HCT116 (cell line): ENCODE data around the gene HIPK2. TPM values are rescaled to one million over a fixed set of nuclear protein-coding genes. Genes with fewer than 3 reads are reported as not detected.

Source experiments
- ATAC-seq: fragments of 200-7000 bp; cut with Tn5 transposase; 2 replicates; pipeline ENCODE4 v1.9.1; 2020; ENCODE audit warnings: mild to moderate bottlenecking, moderate library complexity
- BruUV-seq: library from RNA; stranded (reverse); fragments of 400-500 nt; replicated peaks from 2 replicates; lab custom pipeline; 2021; lab: Mats Ljungman, UMichigan
- CTCF ChIA-PET: fragments of 300-600 bp; sonication (Branson Sonifier 250); formaldehyde crosslinking; loops from one replicate; lab custom pipeline; 2021; ENCODE audit warnings: antibody characterized with exemption; lab: Charles Lee
- POLR2A ChIA-PET: fragments of 300-600, 350-600 bp; sonication (Branson Sonifier 250); formaldehyde crosslinking; loops from one replicate; lab custom pipeline; 2021; ENCODE audit warnings: antibody characterized with exemption; lab: Charles Lee
- RAD21 ChIA-PET, 2 experiments: fragments of 300-600 bp; sonication (Branson Sonifier 250); formaldehyde crosslinking; loops; one replicate each; lab custom pipeline; 2023; ENCODE audit warnings: low total read pairs in 2 of 2; ENCODE audit not compliant: uncharacterized antibody in 2 of 2, unreplicated experiment in 2 of 2, low non-redundant PET in 1 of 2; lab: Charles Lee
- DNase-seq: peaks from one replicate; pipeline ENCODE4 v3.0.0-alpha.2; 2010; ENCODE audit warnings: low read depth, low spot score
- H2AFZ ChIP-seq: fragments of 200-600 bp; shearing (Covaris generic), sonication (generic); 2 replicates; pipeline ENCODE4 v1.6.1; 2017; ENCODE audit warnings: low read depth, mixed run types, mixed read lengths, antibody characterized with exemption, low read length; ENCODE audit not compliant: poor library complexity, severe bottlenecking
- H3K27ac ChIP-seq: 2 replicates; pipeline ENCODE4 v1.5.1; 2012; ENCODE audit warnings: low read depth, low read length
- H3K27me3 ChIP-seq: fragments of 200-600 bp; sonication (generic); 2 replicates; pipeline ENCODE4 v1.6.1; 2016; ENCODE audit warnings: mixed run types, low read length, mixed read lengths; ENCODE audit not compliant: insufficient read depth
- H3K36me3 ChIP-seq, 2 experiments: fragments of 200-500 bp in 1 of 2; fragments of 200-600 bp in 1 of 2; sonication (Bioruptor generic) in 1 of 2; sonication (generic) in 1 of 2; 2 replicates each; pipeline versions ENCODE4 v1.5.1 to v1.6.1; 2014 to 2016; ENCODE audit warnings: low read length in 2 of 2, inconsistent platforms in 1 of 2, mixed read lengths in 1 of 2, mixed run types in 1 of 2; ENCODE audit not compliant: insufficient read depth in 2 of 2, control insufficient read depth in 1 of 2
- H3K4me1 ChIP-seq, 2 experiments: fragments of 200-600 bp in 1 of 2; sonication (generic) in 1 of 2; 2 replicates each; pipeline versions ENCODE4 v1.5.1 to v1.6.1; 2012 to 2017; ENCODE audit warnings: low read length in 2 of 2, inconsistent platforms in 1 of 2, mild to moderate bottlenecking in 1 of 2, mixed read lengths in 1 of 2, mixed run types in 1 of 2, moderate library complexity in 1 of 2; ENCODE audit not compliant: insufficient read depth in 2 of 2, control insufficient read depth in 1 of 2
- H3K4me2 ChIP-seq: fragments of 200-600 bp; sonication (generic); 2 replicates; pipeline ENCODE4 v1.6.1; 2017; ENCODE audit warnings: mixed run types, low read length, mixed read lengths
- H3K4me3 ChIP-seq, 2 experiments: fragments of 200-600 bp in 1 of 2; sonication (generic) in 1 of 2; replicated peaks in 1 of 2; 2 replicates each; pipeline ENCODE4 v1.5.1; 2011 to 2016; ENCODE audit warnings: low read length in 2 of 2, control low read depth in 1 of 2, low read depth in 1 of 2, mild to moderate bottlenecking in 1 of 2, mixed read lengths in 1 of 2, mixed run types in 1 of 2
- H3K79me2 ChIP-seq: fragments of 200-600 bp; sonication (generic); 2 replicates; pipeline ENCODE4 v1.6.1; 2017; ENCODE audit warnings: mild to moderate bottlenecking, mixed run types, low read length, moderate library complexity, mixed read lengths; ENCODE audit not compliant: insufficient read depth
- H3K9ac ChIP-seq: fragments of 200-600 bp; sonication (generic); 2 replicates; pipeline ENCODE4 v1.6.1; 2016; ENCODE audit warnings: low read length, mixed read lengths
- H3K9me2 ChIP-seq: fragments of 200-600 bp; sonication (generic), shearing (Covaris generic); 2 replicates; pipeline ENCODE4 v1.6.1; 2017; ENCODE audit warnings: mixed run types, mild to moderate bottlenecking, moderate library complexity; ENCODE audit not compliant: insufficient read depth
- H3K9me3 ChIP-seq, 2 experiments: fragments of 200-500 bp in 1 of 2; fragments of 200-600 bp in 1 of 2; sonication (Bioruptor generic) in 1 of 2; sonication (generic) in 1 of 2; 2 replicates each; pipeline ENCODE4 v1.6.1; 2014 to 2017; ENCODE audit warnings: low read length in 2 of 2, mixed read lengths in 2 of 2, inconsistent platforms in 1 of 2, low read depth in 1 of 2, mild to moderate bottlenecking in 1 of 2, mixed run types in 1 of 2, moderate library complexity in 1 of 2; ENCODE audit not compliant: control insufficient read depth in 1 of 2, insufficient read depth in 1 of 2
- H4K20me1 ChIP-seq: fragments of 200-600 bp; sonication (generic), shearing (Covaris generic); 2 replicates; pipeline ENCODE4 v1.6.1; 2017; ENCODE audit warnings: mixed run types, mild to moderate bottlenecking, moderate library complexity; ENCODE audit not compliant: insufficient read depth
- ELF1 ChIP-seq: IDR thresholded peaks from 2 replicates; pipeline ENCODE4 v1.6.1; 2012; ENCODE audit warnings: low read depth, borderline replicate concordance
- POLR2AphosphoS5 ChIP-seq: IDR thresholded peaks from 2 replicates; pipeline ENCODE4 v1.6.1; 2011; ENCODE audit warnings: mild to moderate bottlenecking, low read depth, low read length, moderate library complexity
- RAD21 ChIP-seq: IDR thresholded peaks from 2 replicates; pipeline ENCODE4 v1.6.1; 2012; ENCODE audit warnings: low read depth, mild to moderate bottlenecking
- SIN3A ChIP-seq: IDR thresholded peaks from 2 replicates; pipeline ENCODE4 v1.6.1; 2012; ENCODE audit warnings: low read depth
- intact Hi-C: fragments of 100-400 bp; cut with micrococcal nuclease; formaldehyde crosslinking; loops from 2 replicates; pipeline ENCODE4 v1.10.0; 2022
- total RNA-seq: library from RNA; stranded (reverse); gene quantifications from one replicate; pipeline ENCODE4 v1.2.1, GENCODE V29; 2021; ENCODE audit not compliant: unreplicated experiment
- TF ChIP-seq, protein P1 (sequence below), 3 experiments: fragments of 200-600 bp in 1 of 3; sonication (generic) in 1 of 3; IDR thresholded peaks in 2 of 3; conservative IDR thresholded peaks in 1 of 3; 2 replicates each; pipeline ENCODE4 v1.5.1; 2012 to 2017; ENCODE audit warnings: low read depth in 2 of 3, low read length in 2 of 3, antibody characterized with exemption in 1 of 3, borderline replicate concordance in 1 of 3, control low read depth in 1 of 3, mild to moderate bottlenecking in 1 of 3, mixed read lengths in 1 of 3, mixed run types in 1 of 3, moderate library complexity in 1 of 3; ENCODE audit not compliant: insufficient read depth in 1 of 3
- TF ChIP-seq, protein P2 (sequence below): IDR thresholded peaks from 2 replicates; pipeline ENCODE4 v1.6.1; 2012; ENCODE audit warnings: low read depth
- TF ChIP-seq, protein P3 (sequence below): IDR thresholded peaks from 2 replicates; pipeline ENCODE4 v1.6.1; 2012

HIPK2 gene
- total RNA-seq, 1 experiment from 2014 or later = 49.5 TPM

DNA sequence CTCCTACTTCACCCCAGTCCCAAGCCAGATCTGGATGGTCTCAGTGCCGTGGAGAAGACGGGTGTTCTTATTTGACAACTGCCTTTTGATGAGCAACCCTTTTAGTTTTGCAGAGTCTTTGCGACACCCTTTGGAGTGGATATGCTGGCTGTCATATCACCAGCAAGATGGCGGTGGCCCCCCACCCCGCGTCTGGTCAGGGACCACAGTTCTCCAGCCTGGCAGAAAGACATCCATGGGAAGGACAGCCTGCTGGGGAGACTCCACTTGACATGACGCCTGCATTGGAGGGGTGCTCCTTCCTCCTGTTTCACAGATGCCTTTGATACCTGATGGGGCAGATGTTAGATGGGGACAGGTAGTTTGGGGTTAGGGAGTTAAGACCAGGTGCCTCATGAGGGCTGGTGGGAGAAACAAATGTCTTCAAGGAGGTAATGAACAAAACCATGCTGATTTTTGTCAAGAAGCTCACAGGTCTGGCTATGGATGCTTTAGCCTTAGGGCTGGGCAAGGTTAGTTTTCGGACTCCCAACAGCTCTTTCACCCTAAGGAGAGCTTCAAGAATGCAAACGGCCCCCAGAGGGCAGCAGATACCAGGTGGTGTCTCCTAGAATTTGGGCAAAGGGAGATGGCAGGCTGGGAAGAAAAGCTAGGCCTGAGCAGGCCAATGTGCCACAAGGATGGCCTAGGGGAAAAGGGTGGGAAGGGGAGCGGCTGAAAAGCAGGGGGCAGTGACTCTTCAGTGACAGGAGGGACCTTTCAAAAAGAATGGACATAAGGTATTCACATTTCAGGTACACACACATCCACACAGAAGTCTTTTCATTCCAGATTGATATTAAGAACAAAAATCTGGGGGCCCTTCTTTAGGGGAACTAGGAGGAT, 159.1 kb downstream of the HIPK2 start:
- H3K27ac ChIP-seq = no peak overlapping the region
- no peaks in the 10 kb centered on the region for H3K9me2 ChIP-seq
- no TSS peak for BruUV-seq
- RAD21 ChIA-PET = interaction anchor here (0.7 to 1.3 kb wide), 4 partner anchors 119 to 387 kb away, joined by 3 to 6 read pairs (median 4); no protein-coding TSS in a partner anchor
- CTCF ChIA-PET = interaction anchor here (0.7 to 3.1 kb wide), 14 partner anchors 14 to 895 kb away, joined by 3 to 19 read pairs (median 4); no protein-coding TSS in a partner anchor
- H3K27me3 ChIP-seq = no peaks in the 10 kb centered on the region
- no peak overlapping the region for H3K4me2 ChIP-seq
- peak; percentile 76 for ATAC-seq
- H3K79me2 ChIP-seq = no peaks in the 10 kb centered on the region
- no peaks in the 10 kb centered on the region; the same call in 1 of the 2 replicates for H4K20me1 ChIP-seq
- intact Hi-C loops = loop anchor here (1.0 to 2.0 kb wide), 2 partner anchors 118 to 384 kb away; no protein-coding TSS in a partner anchor
- TF ChIP-seq, protein P1, sequence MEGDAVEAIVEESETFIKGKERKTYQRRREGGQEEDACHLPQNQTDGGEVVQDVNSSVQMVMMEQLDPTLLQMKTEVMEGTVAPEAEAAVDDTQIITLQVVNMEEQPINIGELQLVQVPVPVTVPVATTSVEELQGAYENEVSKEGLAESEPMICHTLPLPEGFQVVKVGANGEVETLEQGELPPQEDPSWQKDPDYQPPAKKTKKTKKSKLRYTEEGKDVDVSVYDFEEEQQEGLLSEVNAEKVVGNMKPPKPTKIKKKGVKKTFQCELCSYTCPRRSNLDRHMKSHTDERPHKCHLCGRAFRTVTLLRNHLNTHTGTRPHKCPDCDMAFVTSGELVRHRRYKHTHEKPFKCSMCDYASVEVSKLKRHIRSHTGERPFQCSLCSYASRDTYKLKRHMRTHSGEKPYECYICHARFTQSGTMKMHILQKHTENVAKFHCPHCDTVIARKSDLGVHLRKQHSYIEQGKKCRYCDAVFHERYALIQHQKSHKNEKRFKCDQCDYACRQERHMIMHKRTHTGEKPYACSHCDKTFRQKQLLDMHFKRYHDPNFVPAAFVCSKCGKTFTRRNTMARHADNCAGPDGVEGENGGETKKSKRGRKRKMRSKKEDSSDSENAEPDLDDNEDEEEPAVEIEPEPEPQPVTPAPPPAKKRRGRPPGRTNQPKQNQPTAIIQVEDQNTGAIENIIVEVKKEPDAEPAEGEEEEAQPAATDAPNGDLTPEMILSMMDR (IDR thresholded peaks at IDR 0.05 in 2 of 3, conservative IDR thresholded peaks at IDR 0.05 in 1 of 3; ENCODE audit: borderline replicate concordance in 1 of 3, insufficient read depth in 1 of 3, low read depth in 2 of 3, low read length in 2 of 3) = peak; percentile 66 to 67 (median 67); a peak in 5 of 6 replicates
- TF ChIP-seq SIN3A = no peak
- TF ChIP-seq RAD21 = peak; percentile 79
- 0 out of 4 replicates have a peak, but pooled peaks cover 0 to 3% of the 10 kb centered on the region in 2 experiments for H3K4me1 ChIP-seq
- H3K9ac ChIP-seq = no peak overlapping the region
- no peak overlapping the region for H2AFZ ChIP-seq
- H3K9me3 ChIP-seq = no peaks in the 10 kb centered on the region
- DNase-seq = peak; percentile 19
- no peak overlapping the region for H3K4me3 ChIP-seq
- no peaks in the 10 kb centered on the region; a peak in 1 of 4 replicates for H3K36me3 ChIP-seq
- POLR2A ChIA-PET = no interaction called here

DNA sequence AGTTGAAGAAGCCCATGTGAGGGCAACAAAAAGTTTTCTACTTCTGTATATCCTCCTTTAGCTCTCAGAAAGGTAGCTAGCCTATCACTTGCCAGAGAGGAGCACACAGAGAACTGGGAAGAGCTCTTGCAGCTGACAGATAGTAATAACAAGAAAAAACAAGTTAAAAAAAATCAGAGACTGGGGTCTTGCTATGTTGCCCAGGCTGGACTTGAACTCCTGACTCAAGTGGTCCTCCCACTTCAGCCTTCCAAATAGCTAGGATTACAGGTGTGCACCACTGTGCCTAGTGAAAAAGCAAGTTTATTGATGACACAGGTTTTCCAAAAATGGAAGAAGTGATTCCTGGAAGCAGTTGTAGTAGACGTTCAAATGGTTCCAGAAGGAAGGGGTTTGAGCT, 160.7 kb downstream of the HIPK2 start:
- DNase-seq = no peak
- Histone ChIP-seq H3K79me2 (no peaks in the 10 kb centered on the region), H3K4me3 (no peak overlapping the region), H3K4me1 (no peaks in the 10 kb centered on the region), H2AFZ (no peak overlapping the region), H3K9me2 (no peaks in the 10 kb centered on the region), H3K9ac (no peak overlapping the region), H3K27me3 (no peaks in the 10 kb centered on the region), H3K36me3 (peaks cover 0 to 6% of the 10 kb centered on the region in 2 experiments; a peak in 2 of 4 replicates), H3K27ac (no peak overlapping the region), H3K4me2 (no peak overlapping the region), H4K20me1 (no peaks in the 10 kb centered on the region; the same call in 1 of the 2 replicates), H3K9me3 (no peaks in the 10 kb centered on the region)
- no TSS peak for BruUV-seq
- intact Hi-C loops = no loop called here
- ChIA-PET POLR2A (no interaction called here), RAD21 (no interaction called here), CTCF (interaction anchor here (1.2 to 3.1 kb wide), 4 partner anchors 15 to 386 kb away, joined by 3 to 19 read pairs (median 6); no protein-coding TSS in a partner anchor)
- ATAC-seq = no peak
- TF ChIP-seq, protein P2, sequence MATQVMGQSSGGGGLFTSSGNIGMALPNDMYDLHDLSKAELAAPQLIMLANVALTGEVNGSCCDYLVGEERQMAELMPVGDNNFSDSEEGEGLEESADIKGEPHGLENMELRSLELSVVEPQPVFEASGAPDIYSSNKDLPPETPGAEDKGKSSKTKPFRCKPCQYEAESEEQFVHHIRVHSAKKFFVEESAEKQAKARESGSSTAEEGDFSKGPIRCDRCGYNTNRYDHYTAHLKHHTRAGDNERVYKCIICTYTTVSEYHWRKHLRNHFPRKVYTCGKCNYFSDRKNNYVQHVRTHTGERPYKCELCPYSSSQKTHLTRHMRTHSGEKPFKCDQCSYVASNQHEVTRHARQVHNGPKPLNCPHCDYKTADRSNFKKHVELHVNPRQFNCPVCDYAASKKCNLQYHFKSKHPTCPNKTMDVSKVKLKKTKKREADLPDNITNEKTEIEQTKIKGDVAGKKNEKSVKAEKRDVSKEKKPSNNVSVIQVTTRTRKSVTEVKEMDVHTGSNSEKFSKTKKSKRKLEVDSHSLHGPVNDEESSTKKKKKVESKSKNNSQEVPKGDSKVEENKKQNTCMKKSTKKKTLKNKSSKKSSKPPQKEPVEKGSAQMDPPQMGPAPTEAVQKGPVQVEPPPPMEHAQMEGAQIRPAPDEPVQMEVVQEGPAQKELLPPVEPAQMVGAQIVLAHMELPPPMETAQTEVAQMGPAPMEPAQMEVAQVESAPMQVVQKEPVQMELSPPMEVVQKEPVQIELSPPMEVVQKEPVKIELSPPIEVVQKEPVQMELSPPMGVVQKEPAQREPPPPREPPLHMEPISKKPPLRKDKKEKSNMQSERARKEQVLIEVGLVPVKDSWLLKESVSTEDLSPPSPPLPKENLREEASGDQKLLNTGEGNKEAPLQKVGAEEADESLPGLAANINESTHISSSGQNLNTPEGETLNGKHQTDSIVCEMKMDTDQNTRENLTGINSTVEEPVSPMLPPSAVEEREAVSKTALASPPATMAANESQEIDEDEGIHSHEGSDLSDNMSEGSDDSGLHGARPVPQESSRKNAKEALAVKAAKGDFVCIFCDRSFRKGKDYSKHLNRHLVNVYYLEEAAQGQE = no peak
- TF ChIP-seq, protein P1 (IDR thresholded peaks at IDR 0.05 in 2 of 3, conservative IDR thresholded peaks at IDR 0.05 in 1 of 3; ENCODE audit: borderline replicate concordance in 1 of 3, insufficient read depth in 1 of 3, low read depth in 2 of 3, low read length in 2 of 3) = no peak
- TF ChIP-seq POLR2AphosphoS5 (no peak), SIN3A (no peak), ELF1 (no peak)
- TF ChIP-seq, protein P3, sequence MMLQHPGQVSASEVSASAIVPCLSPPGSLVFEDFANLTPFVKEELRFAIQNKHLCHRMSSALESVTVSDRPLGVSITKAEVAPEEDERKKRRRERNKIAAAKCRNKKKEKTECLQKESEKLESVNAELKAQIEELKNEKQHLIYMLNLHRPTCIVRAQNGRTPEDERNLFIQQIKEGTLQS = no peak
